Mesothelial cell of epicardium (in vitro differentiated cells): ENCODE measurements around the gene DYNLL2. TPM values are rescaled to one million over a fixed set of nuclear protein-coding genes. Genes with fewer than 3 reads are reported as not detected.

Experiments
- DNase-seq, 2 experiments: peaks; one replicate each; pipeline ENCODE4 v3.0.0; 2021; ENCODE audit warnings: low spot score in 2 of 2; ENCODE audit not compliant: unreplicated experiment in 2 of 2
- H3K27ac Mint-ChIP-seq: 2 replicates; pipeline ENCODE4 v1.8.0; 2021; ENCODE audit warnings: mixed read lengths
- H3K27me3 Mint-ChIP-seq: 2 replicates; pipeline ENCODE4 v1.8.0; 2021; ENCODE audit warnings: low read depth, mixed read lengths
- H3K36me3 Mint-ChIP-seq: 2 replicates; pipeline ENCODE4 v1.8.0; 2021; ENCODE audit warnings: mixed read lengths
- H3K4me1 Mint-ChIP-seq: 2 replicates; pipeline ENCODE4 v1.8.0; 2021; ENCODE audit warnings: mixed read lengths
- H3K4me3 Mint-ChIP-seq: 2 replicates; pipeline ENCODE4 v1.8.0; 2021; ENCODE audit warnings: mild to moderate bottlenecking, moderate library complexity, mixed read lengths
- H3K9me3 Mint-ChIP-seq: 2 replicates; pipeline ENCODE4 v1.8.0; 2021; ENCODE audit warnings: mixed read lengths
- total RNA-seq: library from RNA; stranded (reverse); gene quantifications from 3 replicates; pipeline ENCODE4 v1.2.1, GENCODE V29; 2021
- TF ChIP-seq, protein P1 (sequence below): fragments of 200-600 bp; sonication (generic); IDR thresholded peaks from one replicate; pipeline ENCODE4 v1.5.0; 2021; ENCODE audit warnings: antibody characterized with exemption; ENCODE audit not compliant: unreplicated experiment

The DYNLL2 gene
- total RNA-seq, 1 donor from 2014 or later = 43.5 TPM

DNA sequence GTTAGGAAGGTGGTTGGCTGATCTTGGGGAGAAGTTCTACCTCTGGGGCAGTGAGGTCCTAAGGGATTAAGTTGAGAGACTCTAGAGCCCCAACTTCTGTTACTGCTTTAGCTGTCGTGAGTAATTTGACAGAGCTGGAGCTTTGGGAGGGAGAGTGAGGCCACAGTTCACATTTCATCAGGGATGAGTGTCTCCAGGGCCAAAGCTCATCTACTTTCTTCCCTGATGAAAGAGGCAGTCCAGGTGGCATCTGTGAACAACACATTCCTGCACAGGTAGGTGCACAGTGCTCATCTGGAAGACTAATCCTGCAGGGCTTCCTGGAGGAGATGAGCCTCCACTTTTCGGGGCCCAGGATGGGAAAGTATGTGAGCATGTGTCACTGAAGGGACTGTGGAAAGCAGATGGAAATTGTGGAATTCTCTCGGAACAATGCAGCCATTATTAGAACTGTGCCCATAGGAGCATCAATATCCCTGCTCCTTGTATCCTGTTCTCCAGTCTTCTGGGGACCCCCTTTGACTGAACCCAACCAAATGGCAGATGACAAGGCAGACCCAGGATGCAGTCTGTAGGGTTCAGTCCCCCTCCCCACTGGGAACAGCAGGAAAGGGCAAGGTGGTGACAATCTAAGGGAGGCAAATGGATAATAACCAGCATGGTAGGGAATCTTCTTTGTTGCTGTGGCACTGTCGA is 9.0 kb downstream of the DYNLL2 start:
- Mint-ChIP-seq H3K27me3 (no peaks in the 10 kb centered on the region), H3K36me3 (peaks cover 42% of the 10 kb centered on the region), H3K9me3 (no peaks in the 10 kb centered on the region), H3K27ac (no peak overlapping the region), H3K4me1 (peaks cover 4% of the 10 kb centered on the region), H3K4me3 (no peak overlapping the region)
- no peak for DNase-seq
- TF ChIP-seq, protein P1, sequence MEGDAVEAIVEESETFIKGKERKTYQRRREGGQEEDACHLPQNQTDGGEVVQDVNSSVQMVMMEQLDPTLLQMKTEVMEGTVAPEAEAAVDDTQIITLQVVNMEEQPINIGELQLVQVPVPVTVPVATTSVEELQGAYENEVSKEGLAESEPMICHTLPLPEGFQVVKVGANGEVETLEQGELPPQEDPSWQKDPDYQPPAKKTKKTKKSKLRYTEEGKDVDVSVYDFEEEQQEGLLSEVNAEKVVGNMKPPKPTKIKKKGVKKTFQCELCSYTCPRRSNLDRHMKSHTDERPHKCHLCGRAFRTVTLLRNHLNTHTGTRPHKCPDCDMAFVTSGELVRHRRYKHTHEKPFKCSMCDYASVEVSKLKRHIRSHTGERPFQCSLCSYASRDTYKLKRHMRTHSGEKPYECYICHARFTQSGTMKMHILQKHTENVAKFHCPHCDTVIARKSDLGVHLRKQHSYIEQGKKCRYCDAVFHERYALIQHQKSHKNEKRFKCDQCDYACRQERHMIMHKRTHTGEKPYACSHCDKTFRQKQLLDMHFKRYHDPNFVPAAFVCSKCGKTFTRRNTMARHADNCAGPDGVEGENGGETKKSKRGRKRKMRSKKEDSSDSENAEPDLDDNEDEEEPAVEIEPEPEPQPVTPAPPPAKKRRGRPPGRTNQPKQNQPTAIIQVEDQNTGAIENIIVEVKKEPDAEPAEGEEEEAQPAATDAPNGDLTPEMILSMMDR = no peak

DNA sequence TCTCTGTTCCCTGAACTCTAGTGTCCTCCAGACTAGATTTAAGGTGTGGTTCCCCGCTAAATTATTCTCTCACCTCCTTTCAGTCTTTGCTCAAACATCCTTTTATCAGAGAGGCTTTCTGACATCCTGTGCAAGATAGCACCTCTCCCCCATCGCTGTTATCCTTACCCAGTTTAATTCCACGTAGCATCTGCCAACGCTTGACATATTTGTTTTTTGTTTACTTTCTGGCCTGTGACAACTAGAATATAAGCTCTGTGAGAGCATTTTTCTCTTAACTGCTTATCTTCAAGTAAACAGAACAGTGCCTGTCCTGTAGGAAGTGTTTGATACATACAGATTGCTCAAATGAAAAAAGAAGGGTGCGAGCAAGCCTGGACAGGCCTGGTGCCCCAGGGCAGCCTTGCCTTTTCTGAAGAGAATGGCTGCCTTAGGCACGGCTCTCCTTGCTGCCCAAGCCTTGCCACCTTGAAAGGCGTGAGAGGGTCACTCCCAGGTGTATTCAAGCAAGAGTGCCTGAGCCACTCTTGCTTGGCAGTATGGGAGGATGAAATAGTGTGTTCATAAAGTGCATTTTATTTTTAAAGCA is 9.7 kb downstream of the DYNLL2 start:
- H3K27ac Mint-ChIP-seq = peak overlapping the region; percentile 17

DNA sequence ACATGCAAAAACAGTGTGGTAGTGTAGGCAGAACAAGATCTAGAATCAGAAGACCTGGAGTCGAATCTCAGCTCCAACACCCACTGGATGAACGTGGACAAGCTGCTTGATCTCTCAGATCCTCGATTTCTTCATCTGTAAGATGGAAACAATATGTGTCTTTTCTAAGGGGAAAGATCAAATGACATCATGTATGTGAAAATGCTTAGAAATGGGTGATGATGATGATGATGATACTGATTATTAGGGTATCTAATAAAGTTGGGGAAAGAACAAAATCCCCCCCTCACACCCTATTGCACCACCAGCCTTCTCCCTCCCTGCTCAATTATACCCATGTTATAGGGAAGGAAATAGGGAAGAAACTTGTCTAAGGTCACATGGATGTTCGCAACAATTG is 10.9 kb downstream of the DYNLL2 start:
- H3K27me3 Mint-ChIP-seq = no peaks in the 10 kb centered on the region
- peaks cover 32% of the 10 kb centered on the region for H3K36me3 Mint-ChIP-seq

More for the DNA sequence above, 9.7 kb downstream of the DYNLL2 start:
- no peak for DNase-seq
- TF ChIP-seq, protein P1 = no peak
- Mint-ChIP-seq H3K27me3 (no peaks in the 10 kb centered on the region), H3K36me3 (peaks cover 37% of the 10 kb centered on the region), H3K9me3 (no peaks in the 10 kb centered on the region), H3K4me3 (no peak overlapping the region), H3K4me1 (peaks cover 3% of the 10 kb centered on the region)

DNA sequence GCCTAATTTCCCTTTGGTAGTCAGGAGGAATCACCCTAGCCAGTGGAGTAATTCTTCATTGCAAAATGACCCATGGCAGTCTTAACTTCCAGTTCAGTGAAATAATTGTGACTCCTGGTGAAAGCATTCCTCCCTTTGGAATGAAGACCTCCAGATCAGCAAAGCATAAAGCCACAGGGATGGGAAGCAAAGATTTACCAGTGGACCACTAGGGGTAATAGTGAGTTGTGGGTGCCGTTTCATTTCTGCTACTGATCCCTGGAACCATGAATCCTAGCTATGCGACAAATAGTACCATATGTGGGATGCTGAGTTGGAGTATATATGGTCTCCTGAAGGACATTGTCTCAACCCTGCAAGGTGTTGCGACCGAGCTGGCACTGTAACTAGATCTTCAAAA is 13.7 kb downstream of the DYNLL2 start:
- TF ChIP-seq, protein P1 = no peak
- Mint-ChIP-seq H3K27me3 (no peaks in the 10 kb centered on the region), H3K36me3 (peaks cover 16% of the 10 kb centered on the region), H3K4me1 (no peaks in the 10 kb centered on the region), H3K4me3 (no peak overlapping the region), H3K9me3 (no peaks in the 10 kb centered on the region), H3K27ac (no peak overlapping the region)
- no peak for DNase-seq

More for the DNA sequence above, 10.9 kb downstream of the DYNLL2 start:
- Mint-ChIP-seq H3K4me3 (no peak overlapping the region), H3K4me1 (peaks cover 3% of the 10 kb centered on the region), H3K9me3 (no peaks in the 10 kb centered on the region), H3K27ac (no peak overlapping the region)
- TF ChIP-seq, protein P1 = no peak
- no peak for DNase-seq

DNA sequence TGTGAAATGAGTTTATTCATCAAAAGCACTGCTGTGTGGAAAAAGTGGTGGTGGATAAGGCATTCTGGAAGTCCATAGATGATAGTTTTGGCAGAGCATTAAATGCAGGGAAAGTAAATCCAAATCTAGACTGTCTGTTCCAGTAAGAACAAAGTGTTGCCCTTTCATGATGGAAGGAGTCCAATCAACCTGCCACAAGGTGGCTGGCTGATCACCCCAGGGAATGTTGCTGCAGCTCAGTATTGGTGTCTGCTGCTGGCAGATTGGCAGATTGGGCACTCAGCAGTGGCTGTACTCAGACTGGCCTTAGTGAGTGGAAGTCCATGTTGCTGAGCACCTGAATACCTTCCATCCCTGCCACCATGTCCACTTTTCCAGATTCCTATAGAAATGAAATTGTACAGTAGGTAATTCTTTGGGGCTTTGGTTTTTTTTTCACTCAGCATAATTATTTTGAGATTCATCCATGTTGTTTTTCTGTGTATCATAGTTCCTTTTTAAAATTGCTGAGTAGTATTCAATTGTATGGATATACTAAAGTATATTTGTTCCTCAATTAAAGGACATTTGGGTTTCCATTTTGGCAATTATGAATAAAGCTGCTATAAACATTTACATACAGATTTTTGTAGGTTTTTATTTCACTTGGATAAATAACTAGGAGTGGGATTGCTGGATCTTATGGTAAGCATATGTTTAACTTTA is 14.3 kb downstream of the DYNLL2 start:
- Mint-ChIP-seq H3K36me3 (peaks cover 12% of the 10 kb centered on the region), H3K27ac (no peak overlapping the region), H3K4me1 (no peaks in the 10 kb centered on the region), H3K27me3 (no peaks in the 10 kb centered on the region), H3K9me3 (no peaks in the 10 kb centered on the region), H3K4me3 (no peak overlapping the region)
- TF ChIP-seq, protein P1 = no peak
- no peak for DNase-seq
